Measurements from ENCODE around the gene RRAGD.
"Not testable (repeated sequence)": the region's sequence is repeated elsewhere in the genome, so short reads cannot be mapped to it uniquely, and the experiment has no call there.

RRAGD gene

GRCh38 chr6:89411145-89412070, 665 bp downstream of the RRAGD start:
- no peak for DNase-seq

- DNase-seq = no peak
Measured at GRCh38 chr6:89410788-89411144, 1.3 kb downstream of the RRAGD start.

GRCh38 chr6:89410231-89410761, 1.8 kb downstream of the RRAGD start:
- no peak for DNase-seq

DNA sequence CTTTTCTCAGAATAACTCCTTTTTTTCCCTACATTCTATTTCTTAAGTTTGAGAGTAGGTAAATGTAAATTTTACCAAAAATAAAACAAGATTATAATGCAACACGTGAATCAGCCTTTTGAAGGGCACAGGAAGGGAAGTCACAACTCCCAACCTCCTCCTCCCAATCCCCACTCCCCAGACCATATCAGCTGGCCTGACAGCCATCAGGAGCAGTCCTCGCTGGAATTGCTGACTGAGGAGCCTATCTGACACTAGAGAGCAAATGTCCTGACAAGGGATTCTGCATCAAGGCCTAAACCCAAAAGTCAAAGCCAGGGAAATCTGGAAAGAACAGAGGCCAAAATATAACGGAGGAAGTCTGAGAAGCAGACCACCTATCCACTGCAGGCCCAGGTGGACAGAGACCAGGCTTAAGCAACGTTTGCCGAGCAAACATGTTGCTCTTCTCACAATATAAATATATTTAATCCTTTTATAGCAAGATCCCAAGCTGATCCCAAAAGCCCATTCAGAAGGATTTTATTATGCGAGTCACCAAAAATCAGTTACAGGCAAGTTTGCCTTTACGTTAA, 2.5 kb downstream of the RRAGD start:
- no peak for DNase-seq

GRCh38 chr6:89406141-89406540, 5.9 kb downstream of the RRAGD start:
- DNase-seq = no peak

DNA sequence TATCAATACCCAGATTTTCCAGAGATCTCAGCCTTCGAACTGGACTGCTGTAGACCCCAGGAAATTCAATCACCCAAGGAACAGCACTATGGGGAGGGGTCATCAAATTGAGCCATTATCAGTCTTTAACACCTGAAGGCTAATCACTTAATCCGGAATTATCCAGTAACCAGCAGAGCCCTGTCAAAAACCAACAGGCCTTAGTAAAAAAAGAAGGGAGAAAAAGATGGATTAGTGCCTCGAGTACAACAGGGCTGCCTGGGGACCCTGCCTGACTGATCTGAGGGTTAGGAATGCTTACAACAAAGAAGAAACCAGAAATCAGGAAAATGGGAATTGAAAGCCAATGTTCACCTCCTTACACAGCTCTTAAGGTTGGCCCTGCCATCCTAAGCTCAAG, 7.6 kb downstream of the RRAGD start:
- DNase-seq = no peak

DNA sequence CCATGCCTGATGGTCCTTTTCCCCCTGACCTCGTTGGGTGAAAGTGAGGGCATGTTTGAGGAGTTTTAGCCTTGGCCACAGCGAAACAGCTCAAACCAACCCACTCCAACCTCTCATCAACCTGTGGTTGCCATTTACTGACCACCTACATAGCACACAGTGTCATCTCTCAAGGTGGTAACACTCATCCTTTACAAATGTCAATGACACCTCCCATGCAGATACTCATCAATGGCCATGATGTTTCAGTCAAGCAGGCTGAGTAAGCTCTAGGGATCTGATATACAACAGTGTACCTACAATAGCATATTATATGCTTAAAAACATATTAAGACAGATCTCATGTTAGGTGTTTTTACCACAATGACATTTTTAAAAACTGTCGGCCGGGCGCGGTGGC, 9.3 kb downstream of the RRAGD start:
- DNase-seq = no peak

DNA sequence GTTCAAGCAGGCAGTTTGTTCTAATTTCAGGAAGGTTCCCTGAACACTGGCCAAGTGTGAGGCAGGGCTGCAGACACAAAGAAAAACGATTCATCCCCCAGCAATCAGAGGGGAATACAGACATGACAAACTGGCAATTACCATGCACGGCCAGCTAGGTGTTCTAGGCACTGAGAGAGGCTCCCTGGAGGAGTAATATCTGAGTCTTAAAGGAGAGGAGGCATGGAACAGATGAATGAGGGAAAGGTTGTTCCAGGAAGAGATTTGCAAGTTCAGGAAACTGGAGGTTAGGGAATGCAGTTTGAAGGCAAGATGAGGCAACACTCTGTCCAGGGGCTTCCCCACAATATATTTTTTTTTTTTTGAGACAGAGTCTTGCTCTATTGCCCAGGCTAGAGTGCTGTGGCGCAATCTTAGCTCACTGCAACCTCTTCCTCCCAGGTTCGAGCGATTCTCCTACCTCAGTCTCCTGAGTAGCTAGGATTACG, 11.1 kb downstream of the RRAGD start:
- no peak for DNase-seq

- no peak for DNase-seq
Measured at GRCh38 chr6:89400050-89400449, 12.0 kb downstream of the RRAGD start.

DNA sequence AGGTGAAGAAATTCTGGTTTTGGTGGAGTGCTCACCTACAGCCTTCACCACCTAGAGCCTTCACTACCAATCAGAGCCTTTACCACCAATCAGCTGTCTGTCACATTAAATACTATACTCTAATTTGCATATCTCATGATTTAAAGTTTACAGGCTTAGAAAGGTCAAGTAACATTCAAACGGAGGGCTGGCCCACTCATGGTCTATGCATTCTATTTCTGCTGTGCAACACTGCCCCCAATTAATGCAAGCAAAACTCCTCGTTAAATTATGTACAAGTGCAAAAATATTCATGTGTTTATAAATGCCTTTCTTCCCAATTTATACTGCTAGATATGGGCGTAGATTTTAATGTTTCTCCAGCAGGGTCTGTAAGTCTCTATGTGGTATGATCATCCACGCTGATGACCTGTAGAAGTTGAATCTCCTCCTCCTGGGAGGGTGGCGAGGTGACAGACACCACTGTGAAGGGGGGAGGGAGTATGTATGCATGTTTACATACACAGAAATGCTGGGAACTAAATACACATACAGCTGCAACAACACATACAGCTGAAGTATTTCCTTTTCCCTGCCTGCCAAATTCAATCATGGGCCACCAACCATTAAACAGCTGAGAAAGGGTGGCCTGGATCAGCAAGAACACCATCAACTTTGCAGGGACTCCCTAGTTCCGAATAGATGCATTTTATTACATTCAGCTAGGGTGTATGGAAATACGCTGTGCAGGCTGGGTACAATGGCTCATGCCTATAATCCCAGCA, 13.1 kb downstream of the RRAGD start:
- no peak for DNase-seq

GRCh38 chr6:89397884-89398283, 14.2 kb downstream of the RRAGD start:
- DNase-seq = not testable (repeated sequence)

DNA sequence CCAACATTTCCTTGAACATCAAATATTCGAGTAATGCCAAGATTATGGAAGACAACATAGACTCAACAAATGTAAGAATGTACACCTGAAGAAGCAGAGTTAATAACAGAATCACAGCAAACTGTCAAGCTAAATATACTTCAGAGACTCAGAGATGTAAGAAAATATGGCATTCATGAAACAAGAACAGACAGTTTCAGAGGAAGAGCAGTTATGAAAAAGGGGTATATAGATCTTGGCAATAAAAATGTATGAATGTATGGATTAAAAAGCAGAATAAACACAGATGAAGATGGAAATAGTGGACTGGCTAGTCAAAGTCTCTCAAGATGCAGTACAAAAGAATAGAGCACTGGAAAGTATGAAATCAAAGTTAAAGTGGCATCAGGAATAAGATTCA, 18.4 kb downstream of the RRAGD start:
- DNase-seq = no peak

DNA sequence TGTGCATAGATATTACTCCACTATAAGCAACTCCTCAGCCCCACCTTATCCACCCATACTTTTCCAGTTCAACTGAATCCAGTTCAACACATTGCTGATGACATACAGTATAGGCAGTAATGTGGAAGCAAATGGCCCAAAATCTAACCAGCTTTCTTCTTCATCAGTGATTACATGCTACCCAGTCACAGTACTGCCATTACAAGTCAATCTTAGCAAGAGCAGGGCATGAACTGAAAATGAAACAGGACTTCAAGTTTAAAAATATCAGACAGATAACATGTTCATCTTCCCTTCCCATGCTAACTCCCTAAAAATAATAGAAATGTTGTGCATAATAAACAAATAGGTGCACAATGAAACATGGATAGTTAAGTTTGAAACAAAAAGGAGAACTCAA, 19.2 kb downstream of the RRAGD start:
- no peak for DNase-seq

GRCh38 chr6:89388846-89389245, 23.2 kb downstream of the RRAGD start:
- DNase-seq = no peak

- no peak for DNase-seq
Measured at GRCh38 chr6:89387516-89388201, 24.4 kb downstream of the RRAGD start.

- DNase-seq = no peak
Measured at GRCh38 chr6:89386917-89387491, 25.1 kb downstream of the RRAGD start.

DNA sequence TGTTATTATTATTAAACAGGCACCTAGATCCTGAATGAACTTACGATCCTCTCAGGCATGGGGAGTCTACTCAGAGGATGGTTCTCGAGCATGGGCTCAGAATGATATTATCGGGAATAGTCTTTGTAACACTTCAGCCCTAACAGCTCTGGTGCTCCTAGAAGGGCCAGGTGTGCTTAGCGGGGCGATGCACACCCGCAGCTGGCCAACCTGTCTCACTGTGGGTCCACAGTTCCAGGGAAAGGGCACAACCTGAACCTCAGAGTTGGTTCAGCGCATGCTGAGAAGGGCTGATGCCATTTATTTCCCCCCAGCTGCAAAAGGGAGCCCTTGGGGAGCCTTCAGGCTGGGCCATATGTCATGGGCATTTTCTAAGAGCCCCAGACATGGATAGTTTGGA, 26.2 kb downstream of the RRAGD start:
- DNase-seq = no peak

GRCh38 chr6:89385156-89385667, 26.9 kb downstream of the RRAGD start:
- no peak for DNase-seq

DNA sequence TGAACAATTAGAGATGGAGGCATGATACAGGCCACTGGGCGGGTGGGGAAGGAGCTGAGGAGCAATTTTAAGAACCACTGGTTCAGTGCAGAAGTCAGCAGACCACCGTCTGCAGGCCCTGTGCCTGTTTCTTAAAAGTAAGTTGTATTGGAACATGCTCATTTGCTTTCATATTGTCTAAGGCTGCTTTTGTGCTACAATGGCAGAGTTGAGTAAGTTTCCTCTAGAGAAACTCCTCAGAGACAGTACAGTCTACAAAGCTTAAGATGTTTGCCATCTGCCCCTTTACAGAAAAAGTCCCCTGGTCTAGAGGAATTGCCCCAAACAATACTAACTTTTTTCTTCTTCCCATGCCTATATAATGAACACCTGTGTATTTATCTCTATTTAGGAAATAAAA, 31.0 kb downstream of the RRAGD start:
- no peak for DNase-seq

DNA sequence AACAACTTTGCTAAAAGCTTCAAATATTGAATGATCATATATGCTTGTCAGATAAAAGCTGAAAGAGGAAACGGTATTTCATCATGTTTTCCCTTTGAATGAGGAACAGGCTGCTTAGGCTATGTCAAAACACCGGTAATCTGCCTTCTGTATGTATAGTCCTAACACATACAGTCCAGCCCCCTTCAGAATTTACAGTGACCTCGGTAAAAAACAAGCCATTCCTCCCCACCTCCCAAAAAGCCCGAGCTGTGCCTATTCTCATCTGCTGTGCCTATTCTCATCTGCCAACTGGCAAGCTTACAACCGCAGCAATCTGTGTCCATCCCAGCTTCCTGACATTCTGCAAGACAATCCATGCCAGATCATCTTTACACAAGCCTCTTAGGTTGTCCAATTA, 32.8 kb downstream of the RRAGD start:
- DNase-seq = no peak

GRCh38 chr6:89378628-89379027, 33.4 kb downstream of the RRAGD start:
- no peak for DNase-seq

Measured in NCI-H1417 treated with DMSO at 0.1 percent for 48 hours (cell line).